Mesenchymal stem cell (in vitro differentiated cells and primary cell): ENCODE measurements around the gene ABLIM2.

Experiments
- DNase-seq: peaks from one replicate; pipeline ENCODE4 v3.0.0-alpha.2; 2013
- H2AFZ ChIP-seq: one replicate; pipeline ENCODE4 v1.6.1; 2013; ENCODE audit warnings: low read depth, mild to moderate bottlenecking, control low read depth, inconsistent platforms, low read length, moderate library complexity
- H2AK5ac ChIP-seq: 2 replicates; pipeline ENCODE4 v1.6.1; 2013; ENCODE audit warnings: low read length, moderate library complexity, mild to moderate bottlenecking, inconsistent platforms; ENCODE audit not compliant: severe bottlenecking
- H2BK120ac ChIP-seq: one replicate; pipeline ENCODE4 v1.6.1; 2013; ENCODE audit warnings: low read depth, mild to moderate bottlenecking, inconsistent platforms, low read length, moderate library complexity
- H2BK12ac ChIP-seq, 2 experiments: one replicate each; pipeline ENCODE4 v1.6.1; 2013; ENCODE audit warnings: inconsistent platforms in 2 of 2, low read length in 2 of 2, mild to moderate bottlenecking in 2 of 2, moderate library complexity in 2 of 2, control low read depth in 1 of 2
- H2BK15ac ChIP-seq: one replicate; pipeline ENCODE4 v1.6.1; 2013; ENCODE audit warnings: mild to moderate bottlenecking, low read depth, inconsistent platforms; ENCODE audit not compliant: poor library complexity, severe bottlenecking
- H2BK5ac ChIP-seq: 2 replicates; pipeline ENCODE4 v1.6.1; 2013; ENCODE audit warnings: low read depth, mild to moderate bottlenecking, low read length, control low read depth, inconsistent platforms; ENCODE audit not compliant: poor library complexity, severe bottlenecking
- H3K14ac ChIP-seq, 2 experiments: one replicate each; pipeline ENCODE4 v1.6.1; 2013; ENCODE audit warnings: inconsistent platforms in 2 of 2, low read length in 2 of 2, control low read depth in 1 of 2, mild to moderate bottlenecking in 1 of 2, moderate library complexity in 1 of 2
- H3K18ac ChIP-seq, 2 experiments: one replicate each; pipeline ENCODE4 v1.6.1; 2013; ENCODE audit warnings: inconsistent platforms in 2 of 2, low read length in 2 of 2, control low read depth in 1 of 2, low read depth in 1 of 2, mild to moderate bottlenecking in 1 of 2
- H3K23ac ChIP-seq, 2 experiments: one replicate each; pipeline ENCODE4 v1.6.1; 2013; ENCODE audit warnings: inconsistent platforms in 2 of 2, low read length in 2 of 2, mild to moderate bottlenecking in 2 of 2, moderate library complexity in 2 of 2, control low read depth in 1 of 2
- H3K27ac ChIP-seq: 2 replicates; pipeline ENCODE4 v1.5.1; 2013; ENCODE audit warnings: mild to moderate bottlenecking, moderate library complexity, low read length, control low read depth, inconsistent platforms; ENCODE audit not compliant: poor library complexity, severe bottlenecking
- H3K27me3 ChIP-seq, 2 experiments: 2 replicates each; pipeline versions ENCODE4 v1.6.1 to v1.7.0; 2013; ENCODE audit warnings: low read length in 2 of 2, mild to moderate bottlenecking in 2 of 2, moderate library complexity in 2 of 2, control low read depth in 1 of 2, inconsistent platforms in 1 of 2; ENCODE audit not compliant: control insufficient read depth in 1 of 2, insufficient read depth in 1 of 2
- H3K36me3 ChIP-seq, 2 experiments: 2 replicates each; pipeline versions ENCODE4 v1.6.1 to v1.7.0; 2013; ENCODE audit warnings: low read length in 2 of 2, control low read depth in 1 of 2, inconsistent platforms in 1 of 2, low read depth in 1 of 2, mild to moderate bottlenecking in 1 of 2; ENCODE audit not compliant: insufficient read depth in 2 of 2, control insufficient read depth in 1 of 2
- H3K4ac ChIP-seq, 2 experiments: one replicate each; pipeline ENCODE4 v1.6.1; 2013; ENCODE audit warnings: inconsistent platforms in 2 of 2, low read length in 2 of 2, mild to moderate bottlenecking in 2 of 2, moderate library complexity in 2 of 2, control low read depth in 1 of 2, low read depth in 1 of 2
- H3K4me1 ChIP-seq: 2 replicates; pipeline ENCODE4 v1.6.1; 2013; ENCODE audit warnings: low read depth, low read length, control low read depth; ENCODE audit not compliant: control insufficient read depth, insufficient read depth
- H3K4me2 ChIP-seq: 2 replicates; pipeline ENCODE4 v1.6.1; 2013; ENCODE audit warnings: low read length, mild to moderate bottlenecking, inconsistent platforms; ENCODE audit not compliant: poor library complexity, severe bottlenecking
- H3K4me3 ChIP-seq, 2 experiments: 2 replicates each; pipeline versions ENCODE4 v1.5.1 to v1.7.0; 2013; ENCODE audit warnings: low read length in 2 of 2, mild to moderate bottlenecking in 2 of 2, control low read depth in 1 of 2, low read depth in 1 of 2; ENCODE audit not compliant: insufficient read depth in 1 of 2
- H3K79me1 ChIP-seq: replicated peaks from 2 replicates; pipeline ENCODE4 v1.6.1; 2013; ENCODE audit warnings: mild to moderate bottlenecking, control low read depth, low read length, inconsistent platforms; ENCODE audit not compliant: poor library complexity, severe bottlenecking
- H3K9ac ChIP-seq: 2 replicates; pipeline ENCODE4 v1.7.0; 2013; ENCODE audit warnings: mild to moderate bottlenecking, low read length, moderate library complexity
- H3K9me3 ChIP-seq: 2 replicates; pipeline ENCODE4 v1.7.0; 2013; ENCODE audit warnings: mild to moderate bottlenecking, low read length; ENCODE audit not compliant: control insufficient read depth
- H4K8ac ChIP-seq: one replicate; pipeline ENCODE4 v1.6.1; 2013; ENCODE audit warnings: inconsistent platforms, mild to moderate bottlenecking, low read length, moderate library complexity
- H4K91ac ChIP-seq: one replicate; pipeline ENCODE4 v1.6.1; 2013; ENCODE audit warnings: mild to moderate bottlenecking, low read length, inconsistent platforms
- WGBS: methylation state at CpG from one replicate; pipeline ENCODE4 v1.1.7; 2013; ENCODE audit warnings: mixed read lengths; 5-methylcytosine and 5-hydroxymethylcytosine counted together

The ABLIM2 gene

DNA sequence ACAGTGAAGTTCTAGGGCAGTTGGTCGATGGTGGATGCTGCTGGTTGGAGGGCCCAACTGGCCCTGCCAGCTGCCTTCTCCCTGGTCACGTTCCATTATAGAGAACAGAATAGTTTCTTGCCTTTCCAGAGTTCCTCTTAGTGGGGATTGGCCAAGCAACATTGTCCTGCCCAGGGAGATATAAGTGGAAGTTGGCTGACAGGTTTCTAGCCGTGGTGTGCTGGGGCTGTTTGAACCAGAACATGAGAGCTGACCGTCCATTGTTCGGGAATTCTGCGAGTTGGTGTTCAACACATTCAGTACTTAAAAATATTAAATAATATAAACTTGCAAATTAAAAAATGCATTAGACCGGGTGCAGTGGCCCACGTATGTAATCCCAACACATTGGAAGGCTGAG, 215.4 kb downstream of the ABLIM2 start:
- no peak for DNase-seq
- 95% methylated on average over 5 of the region's 8 CpGs for WGBS

DNA sequence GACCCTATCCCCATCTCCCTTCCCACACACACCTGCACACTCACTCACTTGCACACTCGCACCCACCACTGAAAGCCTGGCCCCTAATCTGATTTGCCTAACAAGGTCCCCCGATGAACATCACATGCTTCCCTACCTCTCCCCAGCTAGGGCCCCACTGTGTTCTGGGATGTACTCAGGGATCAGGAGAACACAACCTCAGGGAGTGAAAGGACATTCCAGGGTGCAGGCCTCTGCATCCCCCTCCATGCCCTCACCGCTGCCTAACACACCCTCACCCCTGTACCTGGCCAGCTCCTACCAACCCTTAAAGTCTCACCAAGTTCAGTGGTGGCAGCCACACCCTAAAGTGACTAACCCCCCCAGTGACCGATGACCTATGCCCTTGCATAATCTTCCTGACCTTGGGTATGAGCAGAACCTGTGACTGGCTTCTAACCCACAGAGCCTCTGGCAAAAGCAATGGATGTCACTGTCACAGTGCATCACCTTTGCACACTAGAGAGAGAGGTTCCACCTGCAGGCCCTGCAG, 216.6 kb downstream of the ABLIM2 start:
- Histone ChIP-seq H2BK15ac (no peak overlapping the region), H3K9ac (no peak overlapping the region), H3K4me1 (peaks cover 21% of the 10 kb centered on the region), H3K4ac (no peak overlapping the region), H3K4me2 (no peak overlapping the region), H2AK5ac (peak overlapping the region; percentile 40), H2BK5ac (no peak overlapping the region), H3K14ac (no peak overlapping the region), H2BK12ac (peak overlapping the region in 1 of 2 experiments; percentile 21), H3K23ac (no peak overlapping the region), H4K91ac (peak overlapping the region; percentile 54), H2AFZ (no peak overlapping the region), H3K36me3 (no peaks in the 10 kb centered on the region), H3K79me1 (peaks cover 4% of the 10 kb centered on the region), H3K4me3 (no peak overlapping the region), H2BK120ac (no peak overlapping the region), H3K27ac (no peak overlapping the region), H3K27me3 (no peaks in the 10 kb centered on the region), H4K8ac (no peak overlapping the region), H3K18ac (no peak overlapping the region), H3K9me3 (no peaks in the 10 kb centered on the region)
- DNase-seq, result no peak
- WGBS, result 93% methylated on average over 4 of the region's 4 CpGs

More for the DNA sequence above, 215.4 kb downstream of the ABLIM2 start:
- Histone ChIP-seq H4K8ac (no peak overlapping the region), H3K27ac (no peak overlapping the region), H3K27me3 (no peaks in the 10 kb centered on the region), H3K4me2 (no peak overlapping the region), H3K79me1 (peaks cover 4% of the 10 kb centered on the region), H2BK5ac (peak overlapping the region; percentile 39), H3K36me3 (no peaks in the 10 kb centered on the region), H2BK12ac (no peak overlapping the region), H3K4me1 (peaks cover 21% of the 10 kb centered on the region), H3K4me3 (no peak overlapping the region), H2BK15ac (no peak overlapping the region), H2AK5ac (peak overlapping the region; percentile 15), H3K9me3 (no peaks in the 10 kb centered on the region), H3K4ac (no peak overlapping the region), H3K9ac (no peak overlapping the region), H4K91ac (no peak overlapping the region), H2BK120ac (no peak overlapping the region), H2AFZ (no peak overlapping the region), H3K23ac (no peak overlapping the region), H3K14ac (no peak overlapping the region), H3K18ac (no peak overlapping the region)

DNA sequence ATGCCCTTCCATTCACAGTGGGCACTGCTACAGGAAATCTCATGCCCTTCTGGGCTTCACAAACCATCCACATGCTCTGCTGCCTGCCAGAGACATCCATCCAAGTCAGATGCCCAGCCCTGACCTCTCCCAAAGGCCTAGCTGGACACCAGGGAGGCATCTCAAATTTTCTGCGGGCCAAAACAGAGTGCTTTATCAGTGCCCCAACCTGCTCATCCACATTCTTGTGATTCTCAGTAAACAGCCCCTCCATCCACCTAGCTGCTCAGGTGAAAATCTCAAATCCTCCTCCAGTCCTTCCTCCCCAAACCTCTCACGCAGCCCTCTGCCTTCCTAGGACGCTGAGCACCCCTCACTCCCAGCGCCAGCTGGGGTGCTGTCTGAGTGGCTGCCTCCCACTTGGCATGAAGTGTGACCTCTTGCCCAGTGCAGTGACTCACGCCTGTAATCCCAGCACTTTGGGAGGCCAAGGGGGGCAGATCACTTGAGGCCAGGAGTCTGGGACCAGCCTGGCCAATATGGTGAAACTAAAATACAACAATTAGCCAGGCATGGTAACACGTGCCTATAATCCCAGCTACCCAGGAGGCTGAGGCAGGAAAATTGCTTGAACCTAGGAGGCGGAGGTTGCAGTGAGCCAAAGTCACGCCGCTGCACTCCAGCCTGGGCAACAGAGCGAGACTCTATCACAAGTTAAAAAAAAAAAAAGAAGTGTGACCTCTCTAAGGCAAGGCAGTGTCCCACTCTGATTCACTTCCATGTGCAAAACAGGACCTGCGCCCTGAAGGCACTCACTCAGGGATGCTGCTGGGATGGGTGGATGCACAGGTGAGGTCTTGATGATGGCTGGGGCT, 217.3 kb downstream of the ABLIM2 start:
- peak overlapping the region; percentile 60 for H3K27ac ChIP-seq
- H3K4ac ChIP-seq, result no peak overlapping the region
- H2BK5ac ChIP-seq, result no peak overlapping the region
- peak overlapping the region in 1 of 2 experiments; percentile 32 for H3K23ac ChIP-seq
- DNase-seq, result peak; percentile 66
- H4K91ac ChIP-seq, result peak overlapping the region; percentile 19
- peaks cover 4% of the 10 kb centered on the region for H3K79me1 ChIP-seq
- H3K27me3 ChIP-seq, result no peaks in the 10 kb centered on the region
- H3K4me2 ChIP-seq, result no peak overlapping the region
- no peak overlapping the region for H2BK15ac ChIP-seq
- H3K4me1 ChIP-seq, result peaks cover 23% of the 10 kb centered on the region
- H4K8ac ChIP-seq, result peak overlapping the region; percentile 19
- H2AFZ ChIP-seq, result no peak overlapping the region
- H2BK12ac ChIP-seq, result peak overlapping the region in 1 of 2 experiments; percentile 21
- peak overlapping the region in 1 of 2 experiments; percentile 2 for H3K14ac ChIP-seq
- H3K4me3 ChIP-seq, result no peak overlapping the region
- H3K36me3 ChIP-seq, result no peaks in the 10 kb centered on the region
- 66% methylated on average over 9 of the region's 11 CpGs for WGBS
- no peak overlapping the region for H2BK120ac ChIP-seq
- H3K18ac ChIP-seq, result peak overlapping the region in 1 of 2 experiments; percentile 55
- H3K9me3 ChIP-seq, result no peaks in the 10 kb centered on the region
- no peak overlapping the region for H3K9ac ChIP-seq
- H2AK5ac ChIP-seq, result peak overlapping the region; percentile 51

DNA sequence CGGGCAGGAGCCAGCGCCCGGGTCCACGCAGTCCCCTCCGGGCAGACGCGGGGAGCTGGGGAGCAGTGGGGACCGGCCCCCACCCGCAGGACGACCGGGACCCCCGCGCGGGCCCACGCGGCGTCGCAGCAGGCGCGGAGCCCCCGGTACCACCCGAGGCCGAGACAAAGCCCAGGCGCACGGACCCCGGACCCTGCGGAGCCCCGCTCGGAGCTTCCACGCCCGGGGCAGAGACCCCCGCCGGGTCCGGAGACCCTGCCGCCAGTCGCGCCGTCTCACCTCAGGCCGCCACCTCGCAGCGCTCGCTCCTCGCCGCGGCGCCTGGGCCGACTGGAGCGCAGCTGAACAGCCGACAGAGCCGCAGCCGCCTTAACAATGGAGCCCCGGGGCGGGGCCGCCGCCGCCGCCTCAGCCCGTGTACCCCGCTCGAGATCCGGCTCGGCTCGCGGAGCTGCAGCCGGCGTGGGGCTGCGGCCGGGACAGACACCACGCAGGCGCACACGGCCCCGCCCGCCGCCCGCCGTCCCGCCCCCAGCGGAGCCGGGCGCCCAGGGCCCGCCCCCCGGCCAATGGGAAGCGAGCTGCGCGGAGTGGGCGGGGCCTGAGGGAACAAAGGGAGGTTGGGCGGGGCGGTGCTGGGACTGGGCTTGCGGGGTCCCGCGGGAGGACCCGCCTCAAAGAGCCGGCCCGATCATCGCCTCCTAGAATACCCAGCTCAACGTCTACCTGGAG, 219.1 kb downstream of the ABLIM2 start, which contains the start of gene AFAP1:
Gene AFAP1, minus strand, starts transcription at position 485 of the 732 bp plus-strand sequence. CDS start 67,783 bp downstream, outside the sequence.
- Histone ChIP-seq H3K18ac (peak within 1 kb of the TSS; percentile 94 to 96), H4K91ac (peak within 1 kb of the TSS; percentile 93), H3K14ac (peak within 1 kb of the TSS; percentile 95 to 96), H3K23ac (peak within 1 kb of the TSS; percentile 45 to 100), H3K36me3 (no peaks in the 10 kb centered on the region), H3K79me1 (peaks cover 4% of the 10 kb centered on the region), H3K9me3 (no peaks in the 10 kb centered on the region), H3K4me2 (peak within 1 kb of the TSS; percentile 90), H3K4me1 (peaks cover 21% of the 10 kb centered on the region), H4K8ac (peak within 1 kb of the TSS; percentile 69), H2BK12ac (peak within 1 kb of the TSS in 1 of 2 experiments; percentile 83), H3K9ac (peak within 1 kb of the TSS; percentile 91), H3K27me3 (no peaks in the 10 kb centered on the region), H2AK5ac (peak within 1 kb of the TSS; percentile 95), H2BK15ac (peak within 1 kb of the TSS; percentile 93), H2BK120ac (peak within 1 kb of the TSS; percentile 98), H2BK5ac (peak within 1 kb of the TSS; percentile 85), H3K4ac (peak within 1 kb of the TSS; percentile 94 to 99), H3K27ac (peak within 1 kb of the TSS; percentile 60), H2AFZ (peak within 1 kb of the TSS; percentile 36), H3K4me3 (peak within 1 kb of the TSS; percentile 85 to 98)
- peak; percentile 82 for DNase-seq
- WGBS, result under 1% methylated on average over 74 of the region's 96 CpGs
